NB4 (cell line): ENCODE measurements around the gene VSIG2.

Experiments
- CTCF ChIP-seq: IDR thresholded peaks from one replicate; pipeline ENCODE4 v1.5.1; 2012; ENCODE audit warnings: low read depth, low read length
- POLR2A ChIP-seq: IDR thresholded peaks from 2 replicates; pipeline ENCODE4 v1.6.1; 2011; ENCODE audit warnings: mild to moderate bottlenecking; ENCODE audit not compliant: insufficient read length; ENCODE audit errors: extremely low read depth

GRCh38 chr11:124788521-124788920 lies 36.5 kb upstream of the VSIG2 start:
- TF ChIP-seq CTCF (no peak), POLR2A (no peak)
